KMS-11 (cell line): ENCODE data around the gene PACS1.

Experiments
- H2AFZ ChIP-seq: fragments of 200-600 bp; sonication (generic); 2 replicates; pipeline ENCODE4 v1.6.1; 2016; ENCODE audit warnings: antibody characterized with exemption, mixed run types, low read depth
- H3K27ac ChIP-seq: fragments of 200-600 bp; sonication (generic); 2 replicates; pipeline ENCODE4 v1.6.1; 2016; ENCODE audit warnings: mild to moderate bottlenecking, mixed run types
- H3K27me3 ChIP-seq: fragments of 200-600 bp; sonication (generic); 2 replicates; pipeline ENCODE4 v1.6.1; 2017; ENCODE audit warnings: mild to moderate bottlenecking, low read depth, mixed run types, moderate library complexity; ENCODE audit not compliant: insufficient read depth
- H3K36me3 ChIP-seq: fragments of 200-600 bp; sonication (generic); 2 replicates; pipeline ENCODE4 v1.6.1; 2017; ENCODE audit warnings: mild to moderate bottlenecking, mixed run types; ENCODE audit not compliant: insufficient read depth
- H3K4me1 ChIP-seq: fragments of 200-600 bp; sonication (generic); 2 replicates; pipeline ENCODE4 v1.6.1; 2016; ENCODE audit warnings: mild to moderate bottlenecking, low read depth, mixed run types; ENCODE audit not compliant: poor library complexity, severe bottlenecking
- H3K4me2 ChIP-seq: fragments of 200-600 bp; sonication (generic); 2 replicates; pipeline ENCODE4 v1.7.0; 2016; ENCODE audit warnings: mild to moderate bottlenecking, mixed run types
- H3K4me3 ChIP-seq: fragments of 200-600 bp; sonication (generic); IDR thresholded peaks from 2 replicates; pipeline ENCODE4 v1.6.1; 2017; ENCODE audit warnings: low read depth, low read length, mixed read lengths; ENCODE audit not compliant: insufficient read depth
- H3K79me2 ChIP-seq: fragments of 200-600 bp; sonication (generic); 2 replicates; pipeline ENCODE4 v1.6.1; 2016; ENCODE audit warnings: low read depth, mixed run types; ENCODE audit not compliant: insufficient read depth
- H3K9ac ChIP-seq: fragments of 200-600 bp; sonication (generic); 2 replicates; pipeline ENCODE4 v1.6.1; 2016; ENCODE audit warnings: mild to moderate bottlenecking, mixed run types
- H4K20me1 ChIP-seq: fragments of 200-600 bp; sonication (generic); 2 replicates; pipeline ENCODE4 v1.6.1; 2016; ENCODE audit warnings: mild to moderate bottlenecking, mixed run types; ENCODE audit not compliant: insufficient read depth
- CTCF ChIP-seq: fragments of 200-600 bp; sonication (generic); conservative IDR thresholded peaks from 2 replicates; pipeline ENCODE4 v1.6.1; 2017; ENCODE audit warnings: low read depth, mild to moderate bottlenecking, antibody characterized with exemption, low read length, moderate library complexity, mixed read lengths

PACS1 gene

GRCh38 chr11:66231561-66231960 is 161.5 kb downstream of the PACS1 start:
- TF ChIP-seq CTCF: no peak
- Histone ChIP-seq H3K4me1 (no peaks in the 10 kb centered on the region), H3K4me3 (no peak overlapping the region), H3K36me3 (no peaks in the 10 kb centered on the region), H4K20me1 (no peaks in the 10 kb centered on the region), H3K9ac (no peak overlapping the region), H3K27ac (no peak overlapping the region), H3K4me2 (no peak overlapping the region), H2AFZ (no peak overlapping the region), H3K79me2 (no peaks in the 10 kb centered on the region), H3K27me3 (no peaks in the 10 kb centered on the region)

GRCh38 chr11:66232769-66233168 is 162.7 kb downstream of the PACS1 start:
- TF ChIP-seq CTCF: no peak
- Histone ChIP-seq H3K36me3 (no peaks in the 10 kb centered on the region), H3K27ac (no peak overlapping the region), H2AFZ (no peak overlapping the region), H4K20me1 (no peaks in the 10 kb centered on the region), H3K4me1 (no peaks in the 10 kb centered on the region), H3K9ac (no peak overlapping the region), H3K79me2 (no peaks in the 10 kb centered on the region), H3K27me3 (no peaks in the 10 kb centered on the region), H3K4me3 (no peak overlapping the region), H3K4me2 (no peak overlapping the region)

GRCh38 chr11:66233301-66233700 is 163.2 kb downstream of the PACS1 start:
- Histone ChIP-seq H3K4me3 (no peak overlapping the region), H3K4me2 (no peak overlapping the region), H3K4me1 (no peaks in the 10 kb centered on the region), H3K9ac (no peak overlapping the region), H4K20me1 (no peaks in the 10 kb centered on the region), H3K27me3 (no peaks in the 10 kb centered on the region), H3K79me2 (no peaks in the 10 kb centered on the region), H3K27ac (no peak overlapping the region), H3K36me3 (no peaks in the 10 kb centered on the region), H2AFZ (no peak overlapping the region)
- no peak for TF ChIP-seq CTCF

DNA sequence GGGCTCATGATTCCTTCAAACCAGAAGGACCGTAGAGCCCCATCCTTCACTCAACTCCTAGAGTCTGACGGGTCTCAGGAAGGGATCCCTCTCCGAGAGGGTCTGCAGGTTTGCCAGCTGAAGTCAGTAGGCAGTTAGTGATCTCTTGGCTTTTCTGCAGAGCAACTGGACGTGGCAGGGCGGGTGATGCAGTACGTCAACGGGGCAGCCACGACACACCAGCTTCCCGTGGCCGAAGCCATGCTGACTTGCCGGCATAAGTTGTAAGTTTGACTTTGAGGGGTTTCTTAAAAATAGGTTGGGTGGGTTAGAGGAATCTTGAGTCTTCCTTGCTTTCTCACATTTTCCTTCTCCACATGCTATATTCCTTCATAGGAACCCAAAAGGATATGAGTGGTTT is 165.1 kb downstream of the PACS1 start:
- Histone ChIP-seq H3K4me1 (no peaks in the 10 kb centered on the region), H3K36me3 (no peaks in the 10 kb centered on the region), H3K27ac (no peak overlapping the region), H3K9ac (no peak overlapping the region), H3K4me2 (no peak overlapping the region), H3K27me3 (no peaks in the 10 kb centered on the region), H4K20me1 (no peaks in the 10 kb centered on the region), H3K79me2 (no peaks in the 10 kb centered on the region), H3K4me3 (no peak overlapping the region), H2AFZ (no peak overlapping the region)
- no peak for TF ChIP-seq CTCF

DNA sequence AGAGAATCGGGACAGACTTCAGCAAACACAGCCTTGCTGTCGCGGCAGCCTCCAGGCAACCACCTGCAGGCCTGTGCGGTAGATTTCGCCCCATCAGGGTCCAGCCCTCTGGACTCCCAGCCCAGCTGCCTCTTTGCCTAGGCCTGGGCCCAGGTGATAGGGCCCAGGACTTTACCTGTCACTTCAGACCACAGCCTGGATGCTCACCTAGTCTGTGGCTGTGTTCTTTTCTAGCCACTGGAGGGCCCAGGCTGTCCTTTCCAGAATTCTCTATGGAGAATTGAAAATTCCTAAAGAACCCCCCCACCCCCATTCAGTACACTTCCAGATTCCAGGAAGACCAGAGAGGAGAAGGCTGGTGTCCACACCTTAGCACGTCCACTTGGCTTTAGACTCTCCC is 167.8 kb downstream of the PACS1 start:
- H3K9ac ChIP-seq: no peak overlapping the region
- no peaks in the 10 kb centered on the region for H3K27me3 ChIP-seq
- H3K4me2 ChIP-seq: no peak overlapping the region
- H2AFZ ChIP-seq: no peak overlapping the region
- TF ChIP-seq CTCF: no peak
- H3K4me3 ChIP-seq: no peak overlapping the region
- peaks cover 20% of the 10 kb centered on the region for H3K4me1 ChIP-seq
- no peak overlapping the region for H3K27ac ChIP-seq
- no peaks in the 10 kb centered on the region for H3K79me2 ChIP-seq
- H3K36me3 ChIP-seq: no peaks in the 10 kb centered on the region
- no peaks in the 10 kb centered on the region for H4K20me1 ChIP-seq
